NCI-H2029 (cell line): ENCODE results near the gene GJB3.
"Not testable (repeated sequence)": the region's sequence is repeated elsewhere in the genome, so short reads cannot be mapped to it uniquely, and the experiment has no call there.

ENCODE experiments used
- DNase-seq: peaks from one replicate; lab custom pipeline; 2025; lab: John Stamatoyannopoulos, UW

GJB3 gene

GRCh38 chr1:34786521-34787325, 5.7 kb downstream of the GJB3 start:
- peak; percentile 64 for DNase-seq

- DNase-seq, result no peak
These were observed 6.7 kb downstream of the GJB3 start for GRCh38 chr1:34787461-34788420.

- DNase-seq, result no peak
These were observed 10.0 kb downstream of the GJB3 start for GRCh38 chr1:34790985-34791384.

GRCh38 chr1:34792424-34792823, 11.4 kb downstream of the GJB3 start:
- DNase-seq, result no peak

GRCh38 chr1:34792868-34793727, 12.1 kb downstream of the GJB3 start, which contains the start of gene GJA4:
Gene GJA4 (plus strand): TSS chr1:34792999. CDS start chr1:34794214, 1,215 bp downstream.
- DNase-seq, result no peak

GRCh38 chr1:34794001-34794789, 13.2 kb downstream of the GJB3 start:
- DNase-seq, result no peak

GRCh38 chr1:34794790-34795180, 13.8 kb downstream of the GJB3 start:
- DNase-seq, result no peak

GRCh38 chr1:34795916-34796315, 14.9 kb downstream of the GJB3 start:
- no peak for DNase-seq

- DNase-seq, result no peak
These were observed 16.0 kb downstream of the GJB3 start for GRCh38 chr1:34796990-34797389.

GRCh38 chr1:34800214-34800613, 19.2 kb downstream of the GJB3 start:
- no peak for DNase-seq

- no peak for DNase-seq
These were observed 22.8 kb downstream of the GJB3 start for GRCh38 chr1:34803770-34804169.

GRCh38 chr1:34806396-34806795, 25.4 kb downstream of the GJB3 start:
- DNase-seq, result no peak

- no peak for DNase-seq
These were observed 27.2 kb downstream of the GJB3 start for GRCh38 chr1:34808051-34808810.

- DNase-seq, result not testable (repeated sequence)
These were observed 29.8 kb downstream of the GJB3 start for GRCh38 chr1:34810781-34811180.

GRCh38 chr1:34816332-34816731, 35.3 kb downstream of the GJB3 start:
- no peak for DNase-seq

- DNase-seq, result no peak
These were observed 35.8 kb downstream of the GJB3 start for GRCh38 chr1:34816778-34817177.

GRCh38 chr1:34818862-34819261, 37.8 kb downstream of the GJB3 start:
- not testable (repeated sequence) for DNase-seq

GRCh38 chr1:34822202-34822601, 41.2 kb downstream of the GJB3 start:
- DNase-seq, result no peak

GRCh38 chr1:34824817-34825454, 43.9 kb downstream of the GJB3 start:
- DNase-seq, result no peak
